HL-60 (cell line): ENCODE measurements around the gene MAGI2.

Experiments
- DNase-seq, 2 experiments: peaks; one replicate each; pipeline ENCODE4 v3.0.0-alpha.2; 2010 to 2020; ENCODE audit warnings: low read depth in 1 of 2, low spot score in 1 of 2
- H3K27ac ChIP-seq: fragments of 250-450 bp; sonication (Bioruptor Pico); replicated peaks from 2 replicates; pipeline ENCODE4 v1.5.1; 2020; ENCODE audit warnings: mild to moderate bottlenecking, moderate library complexity
- H3K27me3 ChIP-seq: fragments of 250-450 bp; sonication (Bioruptor Pico); 2 replicates; pipeline ENCODE4 v1.5.1; 2021; ENCODE audit warnings: mild to moderate bottlenecking, moderate library complexity; ENCODE audit not compliant: insufficient read depth, poor library complexity, severe bottlenecking
- H3K4me3 ChIP-seq: replicated peaks from 2 replicates; pipeline ENCODE4 v1.5.1; 2011; ENCODE audit warnings: mild to moderate bottlenecking, control low read depth, low read length; ENCODE audit not compliant: insufficient read depth
- CTCF ChIP-seq: IDR thresholded peaks from one replicate; pipeline ENCODE4 v1.5.1; 2011; ENCODE audit warnings: low read length, control low read depth, inconsistent platforms; ENCODE audit not compliant: insufficient read depth
- GABPA ChIP-seq: IDR thresholded peaks from 2 replicates; pipeline ENCODE4 v1.6.1; 2012; ENCODE audit warnings: low read depth
- POLR2AphosphoS5 ChIP-seq: IDR thresholded peaks from 2 replicates; pipeline ENCODE4 v1.6.1; 2012; ENCODE audit warnings: low read depth
- REST ChIP-seq: IDR thresholded peaks from 2 replicates; pipeline ENCODE4 v1.6.1; 2012; ENCODE audit warnings: low read depth; ENCODE audit not compliant: insufficient replicate concordance
- SPI1 ChIP-seq: IDR thresholded peaks from 2 replicates; pipeline ENCODE4 v1.6.1; 2012; ENCODE audit warnings: low read depth, mild to moderate bottlenecking, borderline replicate concordance

Gene MAGI2

GRCh38 chr7:79376299-79377025, 77.0 kb downstream of the MAGI2 start:
- Histone ChIP-seq H3K27me3 (no peaks in the 10 kb centered on the region), H3K4me3 (no peak overlapping the region), H3K27ac (no peak overlapping the region)
- DNase-seq, result no peak
- TF ChIP-seq SPI1 (no peak), REST (no peak), GABPA (no peak), CTCF (no peak), POLR2AphosphoS5 (no peak)

- no peaks in the 10 kb centered on the region for H3K27me3 ChIP-seq
- H3K4me3 ChIP-seq, result no peak overlapping the region
- DNase-seq, result no peak
- H3K27ac ChIP-seq, result no peak overlapping the region
- TF ChIP-seq SPI1, result no peak
- no peak for TF ChIP-seq CTCF
- TF ChIP-seq GABPA, result no peak
- TF ChIP-seq POLR2AphosphoS5, result no peak
- TF ChIP-seq REST, result no peak
Measured at GRCh38 chr7:79361214-79361613, 92.3 kb downstream of the MAGI2 start.

- H3K27me3 ChIP-seq, result no peaks in the 10 kb centered on the region
- no peak for DNase-seq
- TF ChIP-seq POLR2AphosphoS5 (no peak), GABPA (no peak), SPI1 (no peak), REST (no peak), CTCF (no peak)
- no peak overlapping the region for H3K4me3 ChIP-seq
- no peak overlapping the region for H3K27ac ChIP-seq
Measured at GRCh38 chr7:79359827-79360226, 93.6 kb downstream of the MAGI2 start.
